Upper lobe of right lung (tissue), 1 donor: Measurements from ENCODE around the gene OGT. TPM values are rescaled to one million over a fixed set of nuclear protein-coding genes. Genes with fewer than 3 reads are reported as not detected.

Source experiments
- ATAC-seq: fragments of 200-7000 bp; cut with Tn5 transposase; one replicate; pipeline ENCODE4 v1.9.1; 2020; ENCODE audit warnings: mild to moderate bottlenecking, moderate library complexity
- DNase-seq: peaks from one replicate; pipeline ENCODE4 v3.0.0-alpha.2; 2020
- H3K27ac ChIP-seq: fragments of 200-600 bp; one replicate; pipeline ENCODE4 v1.8.0; 2022
- H3K27me3 ChIP-seq: fragments of 200-600 bp; one replicate; pipeline ENCODE4 v1.8.0; 2022; ENCODE audit warnings: mild to moderate bottlenecking
- H3K36me3 ChIP-seq: fragments of 200-600 bp; one replicate; pipeline ENCODE4 v1.8.0; 2022
- H3K4me1 ChIP-seq: fragments of 200-600 bp; one replicate; pipeline ENCODE4 v1.8.0; 2022
- H3K4me3 ChIP-seq: fragments of 200-600 bp; one replicate; pipeline ENCODE4 v1.8.0; 2022; ENCODE audit warnings: mild to moderate bottlenecking
- H3K9me3 ChIP-seq: fragments of 200-600 bp; one replicate; pipeline ENCODE4 v1.8.0; 2022
- intact Hi-C: fragments of 100-400 bp; cut with DNase I; formaldehyde crosslinking; loops from one replicate; pipeline ENCODE4 v1.11.0; 2022
- total RNA-seq: library from RNA; stranded (reverse); fragmentation: NEBNext Ultra II Directional; extraction: Animal tissue kit (Norgen Biotek cat#: 25700); gene quantifications from one replicate; pipeline ENCODE4 v1.2.1, GENCODE V29; 2021
- TF ChIP-seq, protein P1 (sequence below): fragments of 200-600 bp; IDR thresholded peaks from one replicate; pipeline ENCODE4 v1.8.0; 2022; ENCODE audit warnings: antibody characterized with exemption
- donor health status: DM: no; HTN: yes; CAD: no; lungs with severe emphysema.

The OGT gene
- total RNA-seq, 1 donor from 2014 or later: 129 TPM

DNA sequence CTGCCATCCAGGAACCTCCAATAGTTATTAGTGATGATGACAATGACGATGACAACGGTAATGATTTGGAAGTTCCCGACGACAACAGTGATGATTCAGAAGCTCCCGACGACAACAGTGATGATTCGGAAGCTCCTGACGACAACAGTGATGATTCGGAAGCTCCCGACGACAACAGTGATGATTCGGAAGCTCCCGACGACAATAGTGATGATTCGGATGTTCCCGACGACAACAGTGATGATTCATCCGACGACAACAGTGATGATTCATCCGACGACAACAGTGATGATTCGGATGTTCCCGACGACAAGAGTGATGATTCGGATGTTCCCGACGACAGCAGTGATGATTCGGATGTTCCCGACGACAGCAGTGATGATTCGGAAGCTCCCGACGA lies 70.7 kb downstream of the OGT start:
- Histone ChIP-seq H3K9me3 (no peaks in the 10 kb centered on the region), H3K4me3 (no peak overlapping the region), H3K4me1 (no peaks in the 10 kb centered on the region), H3K27ac (no peak overlapping the region), H3K36me3 (peaks cover 24% of the 10 kb centered on the region), H3K27me3 (no peaks in the 10 kb centered on the region)
- DNase-seq: no peak
- intact Hi-C loops: no loop called here
- TF ChIP-seq, protein P1, sequence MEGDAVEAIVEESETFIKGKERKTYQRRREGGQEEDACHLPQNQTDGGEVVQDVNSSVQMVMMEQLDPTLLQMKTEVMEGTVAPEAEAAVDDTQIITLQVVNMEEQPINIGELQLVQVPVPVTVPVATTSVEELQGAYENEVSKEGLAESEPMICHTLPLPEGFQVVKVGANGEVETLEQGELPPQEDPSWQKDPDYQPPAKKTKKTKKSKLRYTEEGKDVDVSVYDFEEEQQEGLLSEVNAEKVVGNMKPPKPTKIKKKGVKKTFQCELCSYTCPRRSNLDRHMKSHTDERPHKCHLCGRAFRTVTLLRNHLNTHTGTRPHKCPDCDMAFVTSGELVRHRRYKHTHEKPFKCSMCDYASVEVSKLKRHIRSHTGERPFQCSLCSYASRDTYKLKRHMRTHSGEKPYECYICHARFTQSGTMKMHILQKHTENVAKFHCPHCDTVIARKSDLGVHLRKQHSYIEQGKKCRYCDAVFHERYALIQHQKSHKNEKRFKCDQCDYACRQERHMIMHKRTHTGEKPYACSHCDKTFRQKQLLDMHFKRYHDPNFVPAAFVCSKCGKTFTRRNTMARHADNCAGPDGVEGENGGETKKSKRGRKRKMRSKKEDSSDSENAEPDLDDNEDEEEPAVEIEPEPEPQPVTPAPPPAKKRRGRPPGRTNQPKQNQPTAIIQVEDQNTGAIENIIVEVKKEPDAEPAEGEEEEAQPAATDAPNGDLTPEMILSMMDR: no peak
- no peak for ATAC-seq

DNA sequence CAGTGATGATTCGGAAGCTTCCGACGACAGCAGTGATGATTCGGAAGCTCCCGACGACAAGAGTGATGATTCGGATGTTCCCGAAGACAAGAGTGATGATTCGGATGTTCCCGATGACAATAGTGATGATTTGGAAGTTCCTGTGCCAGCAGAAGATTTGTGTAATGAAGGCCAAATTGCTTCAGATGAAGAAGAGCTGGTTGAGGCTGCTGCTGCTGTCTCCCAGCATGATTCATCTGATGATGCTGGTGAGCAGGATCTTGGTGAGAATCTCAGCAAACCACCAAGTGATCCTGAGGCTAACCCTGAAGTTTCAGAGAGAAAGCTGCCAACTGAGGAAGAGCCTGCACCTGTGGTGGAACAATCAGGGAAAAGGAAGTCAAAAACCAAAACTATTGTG lies 71.2 kb downstream of the OGT start:
- Histone ChIP-seq H3K36me3 (peaks cover 29% of the 10 kb centered on the region), H3K9me3 (no peaks in the 10 kb centered on the region), H3K27ac (no peak overlapping the region), H3K4me1 (no peaks in the 10 kb centered on the region), H3K27me3 (no peaks in the 10 kb centered on the region), H3K4me3 (no peak overlapping the region)
- ATAC-seq (no peak), DNase-seq (no peak)
- TF ChIP-seq, protein P1: no peak
- intact Hi-C loops: no loop called here

DNA sequence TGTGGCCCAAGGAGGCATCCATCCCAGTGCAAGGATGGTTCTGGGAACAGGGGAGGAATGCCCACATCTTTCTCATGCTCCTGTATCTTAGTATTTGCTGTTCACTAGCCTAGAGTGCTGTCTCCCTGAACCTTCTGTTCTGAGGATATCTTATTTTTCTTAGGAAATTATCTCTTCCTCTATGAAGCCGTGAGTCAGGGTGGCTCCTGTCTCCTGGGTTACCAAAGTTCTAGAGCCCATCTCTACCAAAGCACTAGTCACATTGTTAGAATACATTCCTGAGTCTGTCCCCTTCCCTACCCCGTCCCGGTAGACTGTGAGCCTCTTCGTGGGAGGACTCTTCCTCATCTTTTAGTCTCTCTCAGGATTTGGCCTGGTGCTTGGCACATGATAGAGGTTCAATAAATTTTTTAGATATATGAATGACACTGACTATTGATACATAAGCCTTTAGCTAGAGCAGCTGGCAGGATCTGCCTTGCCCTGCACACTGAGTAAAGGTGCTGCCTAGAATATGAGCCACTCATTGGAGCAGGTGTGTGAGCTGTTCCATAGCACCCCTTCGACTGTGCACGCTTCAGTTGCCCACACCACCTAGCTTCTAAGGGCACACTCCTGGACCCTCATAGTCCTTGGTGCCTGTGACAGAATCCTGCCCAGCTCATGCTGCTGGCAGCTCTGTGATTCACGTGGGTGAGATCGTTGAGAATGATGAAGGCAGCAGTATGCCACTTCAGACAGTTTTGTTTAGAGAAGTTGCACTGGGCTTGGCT lies 72.1 kb downstream of the OGT start:
- H3K27me3 ChIP-seq: no peaks in the 10 kb centered on the region
- peaks cover 32% of the 10 kb centered on the region for H3K36me3 ChIP-seq
- no peak overlapping the region for H3K27ac ChIP-seq
- no peak for DNase-seq
- H3K4me3 ChIP-seq: no peak overlapping the region
- TF ChIP-seq, protein P1: no peak
- H3K4me1 ChIP-seq: no peaks in the 10 kb centered on the region
- intact Hi-C loops: no loop called here
- no peaks in the 10 kb centered on the region for H3K9me3 ChIP-seq
- no peak for ATAC-seq

DNA sequence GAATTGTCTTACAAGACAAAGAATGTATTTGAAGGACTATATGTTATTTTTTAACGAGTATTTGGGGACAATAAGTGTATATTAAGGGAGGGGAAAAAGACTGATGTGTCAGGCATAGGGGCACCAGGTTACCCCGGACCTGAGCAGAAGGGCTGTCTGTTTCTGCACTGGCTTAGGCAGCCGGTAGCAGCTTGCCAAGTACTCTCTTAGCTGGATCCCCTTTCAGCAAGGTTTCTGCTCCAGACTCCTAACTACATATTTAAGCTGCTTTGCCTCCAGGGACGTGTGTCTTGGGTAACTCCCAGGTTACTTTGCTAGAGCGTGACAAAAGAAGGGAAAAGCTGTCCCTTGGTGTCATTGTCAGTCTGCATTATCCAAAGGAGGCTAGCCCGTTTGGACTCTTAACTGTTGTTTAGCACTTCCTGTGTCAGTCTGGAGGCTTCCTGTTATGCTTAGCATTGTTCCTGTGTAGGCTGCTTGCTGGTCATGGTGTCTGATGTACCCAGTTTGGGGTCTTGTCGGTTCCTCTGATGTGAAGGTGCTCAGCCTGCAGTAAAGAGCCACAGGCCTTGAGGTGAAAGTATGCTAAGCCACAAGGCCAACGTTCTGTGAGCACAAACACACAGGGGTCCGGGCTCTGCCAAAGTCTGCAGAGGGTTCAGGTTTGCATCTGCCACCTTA lies 73.8 kb downstream of the OGT start:
- TF ChIP-seq, protein P1: no peak
- intact Hi-C loops: no loop called here
- Histone ChIP-seq H3K9me3 (no peaks in the 10 kb centered on the region), H3K4me3 (no peak overlapping the region), H3K27ac (no peak overlapping the region), H3K36me3 (peaks cover 46% of the 10 kb centered on the region), H3K4me1 (no peaks in the 10 kb centered on the region), H3K27me3 (no peaks in the 10 kb centered on the region)
- no peak for DNase-seq
- no peak for ATAC-seq

DNA sequence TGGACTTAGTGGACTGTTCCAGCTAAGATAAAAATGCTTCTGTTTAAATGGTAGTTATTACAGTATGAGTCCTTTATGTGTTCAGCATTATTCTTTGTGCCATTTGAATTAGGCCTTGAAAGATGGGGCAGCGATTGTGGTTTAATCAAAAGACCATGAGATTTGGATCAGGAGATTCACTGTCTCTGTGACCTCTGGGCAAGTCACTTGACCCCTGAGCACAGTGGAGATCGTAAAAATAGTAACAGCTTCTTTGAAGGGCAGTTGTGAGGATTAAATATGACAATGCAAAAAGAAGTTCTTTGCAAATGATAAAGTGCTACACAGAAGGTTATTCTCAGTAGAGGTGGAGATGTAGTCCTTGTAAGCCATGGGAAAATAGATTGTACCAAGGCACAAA lies 74.6 kb downstream of the OGT start:
- TF ChIP-seq, protein P1: no peak
- no peaks in the 10 kb centered on the region for H3K4me1 ChIP-seq
- H3K36me3 ChIP-seq: peaks cover 46% of the 10 kb centered on the region
- ATAC-seq: no peak
- no peak overlapping the region for H3K27ac ChIP-seq
- no peak overlapping the region for H3K4me3 ChIP-seq
- H3K27me3 ChIP-seq: no peaks in the 10 kb centered on the region
- no peaks in the 10 kb centered on the region for H3K9me3 ChIP-seq
- no peak for DNase-seq
- intact Hi-C loops: no loop called here
